HG03354 (cell line): ENCODE measurements around the gene NDUFAF3.

ENCODE experiments used
- ATAC-seq: cut with Tn5 transposase; IDR thresholded peaks from one replicate; pipeline ENCODE4 v1.9.1; 2021; ENCODE audit warnings: mild to moderate bottlenecking; ENCODE audit not compliant: unreplicated experiment, poor library complexity, severe bottlenecking

Gene NDUFAF3

DNA sequence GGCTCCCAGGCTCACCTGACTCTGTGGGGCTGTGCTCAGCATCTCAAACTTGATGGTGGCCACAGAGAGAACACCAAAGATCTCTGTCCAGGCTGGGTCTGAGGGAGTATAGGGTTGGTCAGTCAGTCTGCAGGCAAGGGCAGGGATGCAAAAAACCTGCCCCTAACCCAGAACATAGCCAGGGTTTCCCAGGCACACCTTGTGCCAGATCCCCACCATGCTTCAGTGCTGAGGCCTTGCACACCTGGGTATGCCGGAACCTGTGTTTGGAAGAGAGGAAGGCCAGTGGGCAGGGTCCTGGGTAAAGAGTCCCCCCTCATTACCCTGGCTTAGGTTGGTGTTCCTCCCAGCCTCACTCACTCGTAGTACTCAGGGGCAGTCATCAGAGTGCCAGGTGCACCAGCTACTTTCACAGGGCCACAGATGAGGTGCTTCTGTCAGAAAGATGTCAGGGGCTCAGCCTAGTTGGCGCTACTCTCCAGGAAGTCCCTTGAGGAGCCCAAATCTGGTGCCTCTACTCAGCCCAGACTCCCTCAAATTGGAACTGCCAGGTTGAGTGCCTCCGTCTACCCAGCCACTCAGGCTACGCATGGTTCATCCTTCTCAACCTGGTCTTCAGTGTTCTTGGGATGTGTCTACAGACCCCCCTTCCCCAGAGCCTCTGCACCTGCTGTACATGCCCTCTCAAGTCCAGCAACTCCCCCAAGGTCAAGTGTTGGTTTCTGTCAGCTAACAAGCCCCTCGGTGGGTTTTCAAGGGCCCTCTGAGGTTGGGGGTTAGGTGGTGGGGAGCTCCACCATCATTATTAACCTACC lies 5.3 kb upstream of the NDUFAF3 start:
- no peak for ATAC-seq

DNA sequence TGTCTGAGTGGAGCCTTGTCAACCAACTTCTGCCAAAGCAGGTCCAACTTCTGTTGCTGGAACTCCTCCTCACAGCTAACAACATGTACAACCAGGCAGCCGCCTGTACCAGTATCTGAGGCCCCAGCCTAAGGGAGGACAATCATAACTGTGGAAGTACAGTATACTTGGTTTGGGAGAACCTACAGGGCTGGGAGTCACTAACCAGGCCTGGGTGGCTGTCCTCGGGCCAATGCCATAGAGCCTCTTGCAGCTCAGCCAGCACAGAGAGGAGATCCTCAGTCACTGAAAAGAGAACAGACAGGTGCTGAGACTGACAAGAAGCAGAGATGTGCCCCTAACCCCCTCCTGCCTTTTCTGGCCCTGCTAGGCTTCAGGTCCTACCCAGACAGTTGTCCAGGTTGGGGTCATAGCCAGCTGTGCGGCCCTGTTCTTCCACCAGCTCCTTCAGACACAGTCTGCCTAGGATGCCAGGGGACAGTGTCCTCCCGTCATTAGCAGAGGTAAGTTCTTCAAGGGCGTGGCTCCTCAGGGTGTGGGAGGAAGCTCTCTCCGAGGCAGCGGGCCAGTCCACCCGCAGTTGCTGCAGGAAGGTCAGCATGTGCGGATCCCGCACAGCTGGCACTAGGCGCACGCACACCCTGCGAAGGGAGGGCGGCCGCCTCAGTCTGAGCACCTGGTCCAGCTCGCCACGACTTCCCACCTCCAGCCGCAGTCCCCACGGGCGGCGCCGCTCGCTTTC lies 4.5 kb upstream of the NDUFAF3 start:
- no peak for ATAC-seq

DNA sequence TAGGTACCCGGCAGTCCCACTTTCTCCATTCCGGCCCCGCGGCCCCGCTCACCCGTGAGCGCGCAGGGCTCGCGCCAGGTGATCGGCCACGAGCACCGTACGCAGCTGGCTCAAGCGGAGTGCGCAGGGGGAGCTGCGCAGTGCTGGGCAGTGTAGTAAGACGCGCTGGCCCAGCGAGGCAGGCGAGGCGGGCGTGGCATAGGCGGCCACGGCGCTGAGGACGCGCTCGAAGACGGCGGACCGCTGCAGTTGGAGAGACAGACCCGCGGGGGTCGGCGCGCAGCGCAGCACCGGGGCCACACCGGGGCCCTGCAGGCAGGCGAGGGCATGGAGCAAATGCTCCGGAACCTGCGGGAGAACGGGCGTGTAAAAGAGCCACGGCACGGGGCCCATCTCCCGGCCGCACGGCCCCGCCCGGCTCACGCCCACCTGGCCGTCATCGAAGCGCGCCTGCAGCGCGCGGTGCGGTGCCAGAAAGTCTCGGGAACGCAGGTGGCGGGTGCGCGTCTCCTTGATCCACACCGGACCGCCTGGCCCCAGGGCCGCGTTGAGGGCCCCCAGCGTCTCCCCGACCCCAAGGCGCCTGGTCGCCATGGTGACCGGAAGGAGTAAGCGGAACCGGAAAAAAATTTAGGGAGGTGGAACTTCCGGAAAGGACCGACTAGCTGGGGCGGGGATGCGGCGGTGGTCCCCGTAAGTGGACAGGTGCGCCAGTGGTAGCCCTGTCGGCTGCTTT lies 3.8 kb upstream of the NDUFAF3 start, which contains the start of gene DALRD3:
Gene DALRD3, minus strand, starts transcription at position 610 of the 736 bp plus-strand sequence. Its CDS starts 16 bp downstream, at position 594.
- ATAC-seq: no peak

DNA sequence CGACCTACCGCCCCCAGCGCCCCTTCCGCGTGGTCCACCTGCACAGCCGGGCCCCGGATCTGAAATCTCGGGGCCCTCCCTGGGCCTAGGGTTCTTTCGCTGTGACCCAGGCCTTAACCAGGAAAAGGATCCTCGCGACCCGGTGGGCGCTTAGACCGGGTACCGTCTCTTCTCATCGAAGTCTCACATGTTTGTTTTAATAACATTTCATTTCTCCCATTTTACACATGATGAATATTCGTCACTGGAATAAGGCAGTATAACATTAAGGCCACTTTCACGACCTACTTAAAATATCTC lies 3.3 kb upstream of the NDUFAF3 start:
- ATAC-seq: no peak

DNA sequence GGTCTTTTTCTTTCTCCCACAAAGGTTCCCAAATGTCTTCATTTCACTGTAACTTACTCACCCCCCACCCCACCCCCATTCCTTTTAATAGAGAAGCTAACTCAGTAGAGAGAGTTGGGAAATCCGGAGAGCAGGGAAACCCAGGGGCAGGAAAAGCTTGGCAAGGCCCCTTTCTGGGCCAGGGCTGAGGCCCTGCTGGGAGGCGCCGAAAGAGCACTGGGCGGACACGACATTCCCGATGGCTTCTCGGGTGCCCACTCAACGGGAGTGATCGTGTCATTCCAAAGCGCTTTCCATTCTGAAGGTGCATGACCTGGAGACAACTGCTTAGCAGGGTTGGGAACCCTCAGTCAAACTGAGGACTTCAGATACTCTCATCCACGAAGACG lies 2.0 kb upstream of the NDUFAF3 start:
- ATAC-seq: no peak

DNA sequence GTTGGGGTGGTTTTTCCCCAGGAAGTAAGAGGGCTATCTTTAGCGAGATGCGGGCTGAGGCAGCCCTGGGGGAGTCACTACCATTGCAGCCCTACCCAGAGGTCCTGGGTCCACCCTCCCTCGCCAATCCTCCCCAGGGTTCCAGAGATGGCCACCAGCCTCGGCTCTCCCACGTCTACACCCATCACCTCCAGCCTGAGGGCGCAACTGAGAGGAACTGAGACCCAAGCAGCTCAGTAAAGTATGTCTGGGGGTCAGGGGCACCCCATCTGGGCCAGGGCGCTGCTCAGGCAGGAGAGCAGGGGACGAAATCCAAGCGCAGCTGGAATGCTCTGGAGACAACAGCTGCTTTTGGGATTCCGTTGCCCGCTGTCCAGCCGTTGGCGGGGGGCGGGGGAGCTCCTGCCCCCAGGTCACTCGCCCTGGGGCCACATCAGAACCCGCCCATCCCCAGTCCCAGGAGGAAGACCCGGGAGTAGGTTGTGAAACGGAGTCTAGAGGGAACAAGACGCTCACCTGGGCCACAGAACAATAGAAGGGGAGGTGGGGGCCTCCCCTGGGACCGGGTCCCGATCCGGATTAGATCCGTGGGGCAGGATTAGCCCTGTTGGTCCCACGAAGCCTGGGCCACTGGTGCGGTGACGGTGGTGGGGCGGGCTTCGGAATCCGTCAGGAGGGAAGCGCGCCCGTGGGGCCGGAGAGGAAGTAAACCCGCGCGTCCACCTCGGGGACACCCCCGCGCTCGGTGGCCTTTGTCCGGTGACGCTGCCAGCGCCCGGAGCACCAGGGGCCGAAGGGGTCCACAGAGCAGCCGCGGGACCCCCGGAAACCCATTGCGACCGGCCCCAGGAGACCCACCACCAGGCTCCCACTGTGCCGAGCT lies 1.4 kb upstream of the NDUFAF3 start:
- ATAC-seq: no peak

DNA sequence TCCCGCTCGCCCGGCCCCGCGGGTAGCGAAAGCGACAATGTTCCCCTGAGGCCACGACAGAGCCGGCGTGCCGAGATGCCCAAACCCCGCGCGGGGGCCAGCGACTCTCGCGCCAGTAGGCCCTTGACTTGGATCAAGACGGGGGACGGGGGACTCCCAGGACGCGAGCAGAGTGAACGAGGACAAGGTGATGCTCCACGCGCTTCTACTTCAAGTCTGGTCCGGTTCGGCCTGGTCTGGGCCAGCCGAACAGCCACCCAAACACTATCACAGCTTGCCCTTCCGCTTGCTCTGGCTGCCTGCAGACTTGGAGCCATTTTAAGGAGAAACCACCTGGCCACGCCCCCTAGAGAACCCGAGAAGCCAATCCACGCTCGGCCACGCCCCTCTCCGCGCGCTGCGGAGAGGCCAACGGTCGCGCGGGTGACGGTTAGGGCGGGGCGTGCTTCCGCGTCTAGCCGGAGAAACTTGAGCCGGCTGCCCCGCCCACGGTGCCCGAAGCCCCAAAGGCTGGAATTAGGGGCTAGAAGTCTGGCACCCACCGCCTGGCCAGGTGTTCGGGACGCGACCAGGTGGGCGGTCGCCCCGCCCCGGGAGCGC lies 608 bp upstream of the NDUFAF3 start:
- ATAC-seq: peak; percentile 54

DNA sequence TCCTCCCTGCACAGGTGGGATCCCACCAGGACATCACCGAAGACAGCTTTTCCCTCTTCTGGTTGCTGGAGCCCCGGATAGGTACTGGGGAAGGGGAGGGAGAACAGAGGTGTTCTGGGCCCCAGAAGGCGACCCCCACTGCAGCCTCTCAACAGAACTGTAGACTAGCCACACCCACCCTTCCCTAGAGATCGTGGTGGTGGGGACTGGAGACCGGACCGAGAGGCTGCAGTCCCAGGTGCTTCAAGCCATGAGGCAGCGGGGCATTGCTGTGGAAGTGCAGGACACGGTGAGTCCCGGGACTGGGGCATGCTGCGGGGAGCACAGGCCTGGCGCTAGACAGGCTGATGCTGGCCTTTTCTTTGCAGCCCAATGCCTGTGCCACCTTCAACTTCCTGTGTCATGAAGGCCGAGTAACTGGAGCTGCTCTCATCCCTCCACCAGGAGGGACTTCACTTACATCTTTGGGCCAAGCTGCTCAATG lies 809 bp downstream of the NDUFAF3 start:
- ATAC-seq: no peak

DNA sequence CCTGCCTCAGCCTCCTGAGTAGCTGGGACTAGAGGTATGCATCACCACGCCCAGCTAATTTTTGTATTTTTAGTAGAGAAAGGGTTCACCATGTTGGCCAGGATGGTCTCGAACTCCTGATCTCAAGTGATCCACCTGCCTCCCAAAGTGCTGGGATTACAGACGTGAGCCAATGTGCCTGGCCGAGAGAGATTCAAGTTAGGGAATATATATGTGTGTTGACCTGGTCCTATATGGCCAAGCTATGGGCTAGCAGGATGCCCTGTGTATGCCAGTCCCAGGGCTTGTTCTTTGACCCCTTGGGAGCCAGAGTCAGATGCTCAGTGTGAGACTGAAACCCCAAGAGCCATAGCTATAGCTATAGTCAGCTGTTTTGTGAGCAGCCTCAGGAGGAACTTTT lies 1.9 kb downstream of the NDUFAF3 start:
- no peak for ATAC-seq

DNA sequence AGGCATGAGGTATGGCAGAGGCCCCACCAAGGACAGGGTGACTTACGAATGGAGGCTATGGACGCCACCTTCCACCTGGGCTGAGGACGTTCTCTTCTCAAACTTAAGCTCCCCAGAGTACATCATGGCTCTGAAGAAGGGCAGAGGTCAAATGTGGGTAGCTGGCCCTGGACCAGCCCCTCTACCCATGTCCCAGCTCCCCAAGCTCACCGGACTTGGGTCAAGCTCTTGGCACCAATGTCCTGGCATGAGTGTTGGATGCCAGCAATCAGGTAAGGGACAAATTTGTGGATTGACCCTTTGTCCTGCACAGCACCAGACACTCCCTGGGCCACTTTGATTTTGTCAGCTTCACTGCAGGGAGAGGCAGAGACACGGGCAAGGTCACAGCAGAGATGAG lies 2.5 kb downstream of the NDUFAF3 start:
- ATAC-seq: no peak

DNA sequence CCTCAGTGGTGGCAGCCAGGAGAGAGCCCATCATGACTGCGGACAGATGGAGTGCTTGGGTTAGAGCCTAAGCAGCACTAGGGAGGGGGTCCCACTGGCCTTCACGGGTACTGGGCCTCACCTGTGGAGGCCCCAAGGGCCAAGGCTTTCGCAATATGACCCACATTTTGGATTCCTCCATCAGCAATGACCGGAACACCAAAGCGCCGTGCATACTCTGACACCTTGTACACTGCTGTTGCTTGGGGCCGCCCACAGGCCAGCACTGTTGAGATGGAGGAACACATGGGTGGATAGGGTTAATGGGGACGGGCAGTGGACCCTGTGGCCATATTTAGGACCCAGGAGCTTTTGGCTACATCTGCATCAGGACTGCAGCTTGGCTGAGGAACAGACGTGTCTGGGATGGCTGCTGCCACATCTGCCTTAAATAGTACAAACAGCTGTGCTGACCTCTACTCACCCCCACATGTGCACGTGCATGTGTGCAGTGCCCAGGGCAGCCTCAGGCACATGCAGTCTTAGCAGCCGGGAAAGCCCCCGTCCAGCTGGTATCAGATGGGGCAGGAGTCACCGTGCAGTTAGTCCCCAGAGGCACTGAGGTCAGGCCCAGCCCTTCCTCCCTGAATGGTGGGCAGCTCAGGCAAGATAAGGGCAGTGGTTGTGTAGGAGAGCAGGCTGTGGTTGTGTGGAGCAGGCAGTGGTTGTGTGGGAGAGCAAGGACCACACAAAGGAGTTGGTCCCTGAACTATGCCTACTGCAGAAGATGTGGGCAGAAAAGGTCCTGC lies 3.3 kb downstream of the NDUFAF3 start:
- no peak for ATAC-seq

DNA sequence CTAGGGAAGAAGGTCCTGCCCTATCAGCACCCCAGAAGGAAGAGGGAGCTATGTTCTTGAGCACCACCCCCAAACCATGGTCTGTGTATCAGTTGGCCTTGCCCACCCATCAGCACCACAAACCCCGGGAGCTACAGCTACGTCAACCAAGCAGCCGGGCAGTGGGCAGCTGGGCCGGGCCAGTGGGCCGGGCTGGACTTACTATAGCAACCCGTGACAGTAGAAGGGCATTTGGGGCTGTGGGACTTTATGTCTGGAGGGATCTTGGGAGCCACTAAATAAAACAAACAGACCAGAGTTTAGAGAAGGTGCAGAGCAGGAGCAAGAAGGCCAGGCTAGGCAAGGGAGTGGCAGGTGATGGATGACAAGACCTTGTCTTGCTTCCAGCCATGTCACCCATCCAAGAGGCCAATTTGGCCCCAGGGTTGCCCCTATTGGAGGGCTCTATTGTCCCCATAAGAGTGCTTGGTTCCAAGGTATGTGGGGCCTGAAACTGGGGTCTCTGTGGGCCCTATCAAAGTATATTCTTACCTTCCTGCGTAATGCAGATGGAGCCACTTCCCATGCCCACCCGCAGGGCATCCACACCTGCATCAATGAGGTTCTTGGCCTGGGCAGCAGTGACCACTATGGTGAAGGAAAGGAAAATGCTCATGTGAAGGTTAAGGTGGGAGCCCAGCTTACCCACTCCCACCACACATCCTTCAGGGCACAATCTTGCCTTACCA lies 4.0 kb downstream of the NDUFAF3 start:
- ATAC-seq: no peak

DNA sequence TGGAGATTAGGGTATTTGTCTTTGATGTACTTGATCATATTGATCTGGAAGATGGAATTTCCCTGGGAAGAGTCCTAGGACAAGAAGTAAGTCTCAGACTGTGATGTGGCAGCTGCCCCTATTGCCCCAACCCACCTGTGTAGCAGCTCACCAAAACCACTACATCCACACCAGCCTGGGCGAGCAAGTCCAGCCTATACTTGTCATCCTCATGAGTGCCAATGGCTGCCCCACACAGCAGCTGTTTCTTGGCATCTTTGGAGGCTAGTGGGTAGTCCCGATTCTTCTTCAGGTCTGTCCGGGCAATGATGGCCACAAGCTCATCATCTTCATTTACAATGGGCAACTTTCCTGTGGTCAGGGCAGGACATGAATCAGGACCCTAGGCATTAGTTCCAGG lies 4.6 kb downstream of the NDUFAF3 start:
- no peak for ATAC-seq

DNA sequence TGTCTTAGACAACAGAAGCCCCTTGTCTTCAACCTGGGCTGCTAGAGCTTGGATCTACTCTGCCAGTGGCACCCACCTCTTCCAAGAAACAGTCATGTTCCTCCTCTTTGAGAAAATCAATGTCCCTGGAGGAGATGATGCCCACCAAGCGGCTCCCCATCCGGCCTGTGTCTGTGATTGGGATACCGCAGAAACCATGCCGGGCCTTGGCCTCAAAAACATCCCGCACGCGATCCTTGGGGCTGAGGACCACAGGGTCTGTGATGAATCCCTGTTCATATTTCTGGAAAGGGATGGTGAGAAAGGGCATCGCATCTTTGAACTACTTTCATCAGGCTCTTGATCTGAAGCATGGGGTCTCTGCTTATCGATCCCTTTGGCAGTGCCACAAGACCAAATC lies 5.7 kb downstream of the NDUFAF3 start:
- no peak for ATAC-seq

DNA sequence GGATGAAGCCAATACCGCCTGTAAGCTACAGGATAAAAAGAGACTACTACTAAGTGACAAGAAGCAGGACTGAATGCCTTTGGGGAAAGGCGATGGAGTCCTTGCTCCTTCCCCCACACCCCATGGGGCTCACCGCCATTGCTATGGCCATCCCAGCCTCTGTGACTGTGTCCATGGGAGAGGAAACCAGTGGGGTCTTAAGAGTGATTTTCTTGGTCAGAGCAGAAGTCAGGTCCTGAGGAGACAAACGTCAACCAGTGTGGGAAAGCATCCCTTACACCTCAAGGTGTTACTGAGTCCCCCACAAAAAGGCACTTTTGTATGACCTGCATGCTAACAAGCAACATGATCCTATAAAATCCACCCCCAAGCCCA lies 6.4 kb downstream of the NDUFAF3 start:
- ATAC-seq: no peak

DNA sequence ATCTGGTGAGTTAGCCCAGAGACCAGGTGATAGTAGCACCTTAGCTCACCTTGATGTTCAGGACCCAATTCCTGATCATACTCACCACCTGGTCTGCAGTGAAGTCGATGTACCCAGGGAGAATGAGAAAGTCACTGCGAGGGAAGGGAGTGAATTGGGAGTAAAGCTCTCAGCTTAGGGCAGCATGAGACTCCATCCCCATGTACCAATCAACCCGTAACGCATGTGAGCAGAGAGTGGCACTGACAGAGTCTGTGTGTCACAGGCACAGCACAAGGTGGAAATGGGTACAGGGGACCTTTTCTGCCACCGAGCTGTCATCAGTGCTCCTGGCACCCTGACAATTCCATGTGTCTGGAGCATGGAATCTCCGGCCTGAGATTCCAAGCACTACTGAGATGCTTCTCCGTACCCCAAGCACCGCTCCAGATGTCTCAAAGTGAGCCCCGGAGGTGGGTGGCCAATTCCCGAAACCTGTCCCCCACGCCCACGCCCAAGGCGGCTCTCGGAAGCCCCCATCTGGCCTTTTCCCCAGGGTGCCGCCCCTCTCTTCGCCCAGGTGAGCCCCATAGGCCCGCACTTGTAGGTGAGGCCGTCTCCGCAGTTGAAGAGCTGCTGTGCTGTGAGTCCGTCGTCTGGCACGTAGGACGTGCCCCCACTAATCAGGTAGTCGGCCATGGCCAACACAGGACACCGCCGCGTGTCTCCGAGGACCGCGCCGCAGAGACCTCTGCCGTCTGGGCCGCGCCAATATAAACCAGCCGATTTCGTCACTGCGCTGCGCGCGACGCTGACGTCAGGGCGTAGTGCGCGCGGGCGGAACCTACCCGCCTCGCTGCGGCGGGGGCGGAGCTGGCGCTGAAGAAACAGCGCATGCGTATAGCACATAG lies 7.0 kb downstream of the NDUFAF3 start, which contains the start of gene IMPDH2:
Gene IMPDH2, minus strand, starts transcription at position 726 of the 890 bp plus-strand sequence. Its CDS starts 48 bp downstream, at position 678.
- peak; percentile 91 for ATAC-seq

DNA sequence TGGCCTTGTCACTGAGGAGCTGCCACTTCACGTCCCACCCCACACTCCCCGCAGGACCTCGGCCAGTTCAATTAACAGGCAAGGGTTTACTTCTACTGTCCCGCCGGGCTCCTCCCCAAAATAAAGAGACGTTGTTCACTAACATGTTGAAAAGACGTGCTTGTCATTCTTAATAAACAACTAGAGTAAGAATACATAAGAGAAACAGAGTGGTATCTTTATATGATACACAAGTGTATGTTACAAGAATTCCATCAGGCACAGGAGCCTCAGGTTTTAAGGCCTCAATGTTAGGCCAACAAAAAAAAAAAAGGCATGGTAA lies 7.6 kb downstream of the NDUFAF3 start:
- ATAC-seq: no peak
